SW480 (cell line): Measurements from ENCODE around the gene NXPH3.

Experiments used
- DNase-seq: peaks from one replicate; pipeline ENCODE4 v3.0.0-alpha.2; 2016; ENCODE audit warnings: low spot score

NXPH3 gene

GRCh38 chr17:49576088-49576916 lies 631 bp downstream of the NXPH3 start:
- peak; percentile 58 for DNase-seq

GRCh38 chr17:49576917-49577649 lies 1.4 kb downstream of the NXPH3 start:
- no peak for DNase-seq

- no peak for DNase-seq
These were observed 1.9 kb downstream of the NXPH3 start for GRCh38 chr17:49577650-49577934.

GRCh38 chr17:49577963-49578362 lies 2.3 kb downstream of the NXPH3 start:
- DNase-seq = no peak

GRCh38 chr17:49578414-49578813 lies 2.7 kb downstream of the NXPH3 start:
- no peak for DNase-seq

GRCh38 chr17:49578952-49579500 lies 3.4 kb downstream of the NXPH3 start:
- DNase-seq = no peak

GRCh38 chr17:49579522-49579921 lies 3.9 kb downstream of the NXPH3 start:
- no peak for DNase-seq

- DNase-seq = no peak
These were observed 4.5 kb downstream of the NXPH3 start for GRCh38 chr17:49580055-49580721.

- no peak for DNase-seq
These were observed 5.4 kb downstream of the NXPH3 start for GRCh38 chr17:49580981-49581647.

- no peak for DNase-seq
These were observed 6.0 kb downstream of the NXPH3 start for GRCh38 chr17:49581648-49581998.

- DNase-seq = no peak
These were observed 6.5 kb downstream of the NXPH3 start for GRCh38 chr17:49582055-49582722.

- no peak for DNase-seq
These were observed 7.1 kb downstream of the NXPH3 start for GRCh38 chr17:49582789-49583188.

- DNase-seq = no peak
These were observed 7.6 kb downstream of the NXPH3 start for GRCh38 chr17:49583226-49583625.

GRCh38 chr17:49583889-49584288 lies 8.2 kb downstream of the NXPH3 start:
- no peak for DNase-seq

GRCh38 chr17:49585422-49586027 lies 9.9 kb downstream of the NXPH3 start:
- no peak for DNase-seq

- DNase-seq = peak; percentile 67
These were observed 11.8 kb downstream of the NXPH3 start for GRCh38 chr17:49587366-49588073.

GRCh38 chr17:49588312-49588711 lies 12.6 kb downstream of the NXPH3 start:
- DNase-seq = no peak

GRCh38 chr17:49588726-49589576 lies 13.3 kb downstream of the NXPH3 start:
- no peak for DNase-seq

GRCh38 chr17:49589577-49589927 lies 13.9 kb downstream of the NXPH3 start:
- DNase-seq = no peak

- no peak for DNase-seq
These were observed 15.2 kb downstream of the NXPH3 start for GRCh38 chr17:49590874-49591273.
